Mucosa of descending colon (tissue), 3 donors: ENCODE measurements around the gene ZBED1. TPM values are rescaled to one million over a fixed set of nuclear protein-coding genes. Genes with fewer than 3 reads are reported as not detected.

Experiments used
- ATAC-seq: fragments of 200-7000 bp; cut with Tn5 transposase; one replicate; pipeline ENCODE4 v1.9.1; 2020; ENCODE audit warnings: mild to moderate bottlenecking, moderate library complexity
- DNase-seq, 3 donors: peaks; one replicate each; pipeline ENCODE4 v3.0.0-alpha.2; 2020
- H3K36me3 ChIP-seq: fragments of 200-600 bp; one replicate; pipeline ENCODE4 v1.8.0; 2021; ENCODE audit warnings: low read depth, mild to moderate bottlenecking
- H3K4me1 ChIP-seq: fragments of 200-600 bp; one replicate; pipeline ENCODE4 v1.8.0; 2021; ENCODE audit warnings: low read depth, mild to moderate bottlenecking
- H3K4me3 ChIP-seq: fragments of 200-600 bp; one replicate; pipeline ENCODE4 v1.8.0; 2021; ENCODE audit warnings: mild to moderate bottlenecking
- H3K9me3 ChIP-seq: fragments of 200-600 bp; one replicate; pipeline ENCODE4 v1.8.0; 2021; ENCODE audit warnings: mild to moderate bottlenecking
- CTCF ChIP-seq: fragments of 200-600 bp; IDR thresholded peaks from one replicate; pipeline ENCODE4 v1.8.0; 2022; ENCODE audit warnings: antibody characterized with exemption, mild to moderate bottlenecking
- intact Hi-C, 2 donors: fragments of 100-400 bp; cut with DNase I in 1 of 2; cut with micrococcal nuclease in 1 of 2; formaldehyde crosslinking; loops; one replicate each; pipeline versions ENCODE4 v1.11.0 to v1.11.1; 2022; cut with DNase I, micrococcal nuclease
- long read RNA-seq, 2 donors: library from polyadenylated mRNA; unstranded; transcript quantifications; one replicate each; pipeline ENCODE4 v2.0.0, GENCODE V29; 2019 to 2021
- total RNA-seq, 3 donors: library from RNA; stranded (reverse); fragmentation: NEBNext Ultra II Directional in 2 of 3; extraction: Animal tissue kit (Norgen Biotek cat#: 25700) in 2 of 3; gene quantifications; one replicate each; pipeline versions ENCODE4 v1.2.1 to v1.2.4, GENCODE V29; 2021 to 2023
- donor health status: DM: no; HTN: no; CAD: no; lungs with moderate emphysema.
- donor health status: DM: no; HTN: no; CAD: no.
- donor health status: DM: no; HTN: yes; CAD: no.

The ZBED1 gene
- total RNA-seq: 10 to 100 TPM; 43.0 to 71.2 (median 47.8) TPM
- long read RNA-seq, donor 1, full-length matches to known transcripts: 58 of 82 reads
- long read RNA-seq, donor 1, partial matches to known transcripts: 0 of 82 reads
- long read RNA-seq, donor 1, other reads (novel, unspliced or antisense): 24 of 82 reads
- long read RNA-seq, donor 2, full-length matches to known transcripts: 27 of 35 reads
- long read RNA-seq, donor 2, partial matches to known transcripts: 0 of 35 reads
- long read RNA-seq, donor 2, other reads (novel, unspliced or antisense): 8 of 35 reads

GRCh38 chrX:2500803-2501558, at the start of gene ZBED1, which contains the start of gene DHRSX:
Gene ZBED1, minus strand, starts transcription at chrX:2500976. Its CDS starts 10,257 bp downstream, at chrX:2490719.
Gene DHRSX, minus strand, starts transcription at chrX:2500976. Its CDS starts 51 bp downstream, at chrX:2500925.
- TF ChIP-seq CTCF: no peak
- Histone ChIP-seq H3K4me1 (peaks cover 32% of the 10 kb centered on the region), H3K36me3 (no peaks in the 10 kb centered on the region), H3K4me3 (peak within 1 kb of the TSS; percentile 84), H3K9me3 (no peaks in the 10 kb centered on the region)
- intact Hi-C loops: no loop called here
- ATAC-seq (peak; percentile 61), DNase-seq (peak; percentile 56 to 80 (median 70))

DNA sequence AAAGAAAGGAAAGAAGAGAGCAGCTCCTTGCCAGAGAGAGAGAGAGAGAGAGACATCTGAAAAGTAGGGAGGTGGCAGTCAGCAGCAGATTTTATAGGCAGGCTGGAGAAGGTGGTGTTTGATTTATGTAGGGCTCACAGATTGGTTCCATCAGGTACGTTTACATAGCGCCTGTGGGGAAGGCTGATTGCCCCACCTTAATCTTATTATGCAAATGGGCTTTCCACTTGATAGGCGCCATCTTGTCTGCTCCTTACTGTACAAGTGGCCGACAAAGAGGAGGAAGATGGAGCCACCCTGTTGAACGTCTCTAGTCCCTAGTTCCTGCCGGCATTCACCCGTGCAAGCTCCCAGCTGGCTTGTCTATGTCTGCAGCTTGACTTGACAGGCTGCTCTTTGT, 49.1 kb upstream of the ZBED1 start:
- peak; percentile 83 for ATAC-seq
- Histone ChIP-seq H3K4me1 (no peaks in the 10 kb centered on the region), H3K9me3 (no peaks in the 10 kb centered on the region), H3K4me3 (no peak overlapping the region), H3K36me3 (no peaks in the 10 kb centered on the region)
- no peak for DNase-seq
- intact Hi-C loops: no loop called here
- no peak for TF ChIP-seq CTCF

DNA sequence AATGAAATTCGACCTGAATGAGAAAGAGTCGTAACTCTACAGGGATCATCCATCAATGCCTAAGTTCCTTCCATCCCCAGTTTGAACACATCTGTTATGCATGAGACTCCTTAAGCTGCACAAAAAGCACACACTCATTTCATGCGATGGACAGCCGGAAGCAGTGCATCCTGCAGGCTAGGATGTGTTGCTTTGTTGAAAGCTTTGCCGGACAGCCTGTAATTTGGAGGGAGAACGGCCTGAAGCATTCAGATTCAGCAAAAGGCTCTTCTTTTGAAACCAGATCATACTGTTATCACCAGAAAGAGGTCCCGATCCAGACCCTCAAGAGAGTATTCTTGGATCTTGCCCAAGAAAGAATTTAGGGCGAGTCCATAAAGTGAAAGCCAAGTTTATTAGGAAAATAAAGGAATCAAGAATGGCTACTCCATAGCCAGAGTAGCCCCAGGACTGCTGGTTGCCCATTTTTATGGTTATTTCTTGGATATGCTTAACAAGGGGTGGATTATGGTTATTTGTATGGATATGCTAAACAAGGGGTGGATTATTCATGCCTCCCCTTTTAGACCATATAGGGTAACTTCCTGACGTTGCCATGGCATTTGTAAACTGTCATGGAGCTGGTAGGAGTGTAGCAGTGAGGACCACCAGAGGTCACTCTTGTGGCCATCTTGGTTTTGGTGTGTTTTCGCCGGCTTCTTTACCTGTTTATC, 48.1 kb upstream of the ZBED1 start:
- TF ChIP-seq CTCF: no peak
- no peak overlapping the region for H3K4me3 ChIP-seq
- no peaks in the 10 kb centered on the region for H3K36me3 ChIP-seq
- no peaks in the 10 kb centered on the region for H3K4me1 ChIP-seq
- intact Hi-C loops: no loop called here
- DNase-seq (no peak), ATAC-seq (no peak)
- H3K9me3 ChIP-seq: no peaks in the 10 kb centered on the region

DNA sequence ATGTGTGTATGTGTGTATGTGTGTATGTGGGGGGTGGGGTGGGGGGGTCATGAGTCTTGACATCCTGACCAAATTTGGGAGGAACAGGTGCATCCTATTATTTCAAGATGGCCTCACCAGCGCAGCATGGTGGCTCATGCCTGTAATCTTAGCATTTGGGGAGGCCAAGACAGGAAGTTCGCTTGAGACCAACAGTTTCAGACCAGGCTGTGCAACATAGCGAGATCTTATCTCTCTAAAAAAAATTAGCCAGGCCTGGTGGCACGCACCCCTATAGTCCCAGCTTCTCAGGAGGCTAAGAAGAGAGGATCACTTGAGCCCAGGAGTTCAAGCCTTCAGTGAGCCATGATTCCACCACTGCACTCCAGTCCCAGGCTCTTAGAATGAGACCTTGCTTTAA, 47.0 kb upstream of the ZBED1 start:
- Histone ChIP-seq H3K9me3 (no peaks in the 10 kb centered on the region), H3K4me3 (no peak overlapping the region), H3K36me3 (no peaks in the 10 kb centered on the region), H3K4me1 (no peaks in the 10 kb centered on the region)
- TF ChIP-seq CTCF: no peak
- intact Hi-C loops: no loop called here
- DNase-seq (no peak), ATAC-seq (no peak)

- H3K36me3 ChIP-seq: no peaks in the 10 kb centered on the region
- H3K9me3 ChIP-seq: no peaks in the 10 kb centered on the region
- no peaks in the 10 kb centered on the region for H3K4me1 ChIP-seq
- ATAC-seq (no peak), DNase-seq (no peak)
- no peak for TF ChIP-seq CTCF
- no peak overlapping the region for H3K4me3 ChIP-seq
- intact Hi-C loops: no loop called here
These were observed 45.7 kb upstream of the ZBED1 start for GRCh38 chrX:2546496-2546895.
